H1 (cell line): ENCODE data around the gene ITPR3.

Experiments used
- EZH2 ChIP-seq: fragments of 200-600 bp; sonication (generic); IDR thresholded peaks from 2 replicates; pipeline ENCODE4 v1.7.1; 2012; ENCODE audit warnings: low read depth, mild to moderate bottlenecking, moderate library complexity, low read length, inconsistent platforms; ENCODE audit not compliant: severe bottlenecking
- GABPA ChIP-seq: IDR thresholded peaks from 2 replicates; pipeline ENCODE4 v1.6.1; 2011; ENCODE audit warnings: mild to moderate bottlenecking, low read length, moderate library complexity, borderline replicate concordance; ENCODE audit not compliant: insufficient read depth
- HDAC6 ChIP-seq: IDR thresholded peaks from one replicate; pipeline ENCODE4 v1.7.1; 2012; ENCODE audit warnings: low read depth, mild to moderate bottlenecking, inconsistent platforms, low read length, moderate library complexity
- JUN ChIP-seq: IDR thresholded peaks from 2 replicates; pipeline ENCODE4 v1.6.1; 2011; ENCODE audit warnings: low read depth, mild to moderate bottlenecking, improper control_type of control experiment, low read length
- POLR2A ChIP-seq, 2 experiments: IDR thresholded peaks; 1 replicate in 1 of 2; 2 replicates in 1 of 2; pipeline ENCODE4 v1.6.1; 2011; ENCODE audit warnings: low read depth in 2 of 2, low read length in 2 of 2, mild to moderate bottlenecking in 2 of 2; ENCODE audit errors: control extremely low read depth in 1 of 2
- TF ChIP-seq, protein P1 (sequence below): IDR thresholded peaks from 2 replicates; pipeline ENCODE4 v1.6.1; 2011; ENCODE audit warnings: low read depth, mild to moderate bottlenecking, low read length; ENCODE audit not compliant: insufficient read depth
- TF ChIP-seq, protein P2 (sequence below), 3 experiments: IDR thresholded peaks; 1 replicate in 2 of 3; 2 replicates in 1 of 3; pipeline versions ENCODE4 v1.5.1 to v1.6.1; 2011; ENCODE audit warnings: low read length in 3 of 3, mild to moderate bottlenecking in 3 of 3, inconsistent platforms in 2 of 3, low read depth in 1 of 3, moderate library complexity in 1 of 3; ENCODE audit not compliant: insufficient read depth in 1 of 3; ENCODE audit errors: control extremely low read depth in 1 of 3
- TF ChIP-seq, protein P3 (sequence below): IDR thresholded peaks from 2 replicates; pipeline ENCODE4 v1.6.1; 2011; ENCODE audit warnings: low read length, improper control_type of control experiment

DNA sequence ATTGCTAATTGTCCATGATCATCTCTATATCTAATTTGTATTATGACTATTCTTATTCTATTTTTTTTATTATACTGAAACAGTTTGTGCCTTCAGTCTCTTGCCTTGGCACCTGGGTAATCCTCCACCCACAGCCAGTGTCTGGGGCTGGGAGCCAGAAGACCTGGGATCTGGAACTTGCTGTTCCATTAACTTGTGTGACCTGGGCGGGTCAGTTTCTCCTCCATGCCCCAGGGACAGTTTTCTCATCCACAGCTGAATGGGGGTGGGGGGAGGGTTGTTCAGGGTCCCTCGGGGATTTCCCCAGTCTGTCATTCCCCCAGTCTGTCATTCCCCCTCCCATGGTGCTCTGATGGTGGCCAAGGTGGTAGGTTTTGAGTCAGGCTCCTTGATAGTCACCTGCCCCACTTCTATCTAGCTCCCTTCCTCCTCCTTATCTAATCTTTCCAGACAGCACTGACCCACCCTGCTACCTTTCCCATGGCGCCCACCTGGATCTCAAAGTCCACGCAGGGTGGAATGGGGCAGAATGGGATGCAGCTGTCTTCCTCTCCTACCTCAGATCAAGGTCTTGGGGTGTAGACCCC is 10.9 kb downstream of the ITPR3 start:
- no peak for TF ChIP-seq GABPA
- TF ChIP-seq, protein P1, sequence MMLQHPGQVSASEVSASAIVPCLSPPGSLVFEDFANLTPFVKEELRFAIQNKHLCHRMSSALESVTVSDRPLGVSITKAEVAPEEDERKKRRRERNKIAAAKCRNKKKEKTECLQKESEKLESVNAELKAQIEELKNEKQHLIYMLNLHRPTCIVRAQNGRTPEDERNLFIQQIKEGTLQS = no peak
- TF ChIP-seq, protein P2, sequence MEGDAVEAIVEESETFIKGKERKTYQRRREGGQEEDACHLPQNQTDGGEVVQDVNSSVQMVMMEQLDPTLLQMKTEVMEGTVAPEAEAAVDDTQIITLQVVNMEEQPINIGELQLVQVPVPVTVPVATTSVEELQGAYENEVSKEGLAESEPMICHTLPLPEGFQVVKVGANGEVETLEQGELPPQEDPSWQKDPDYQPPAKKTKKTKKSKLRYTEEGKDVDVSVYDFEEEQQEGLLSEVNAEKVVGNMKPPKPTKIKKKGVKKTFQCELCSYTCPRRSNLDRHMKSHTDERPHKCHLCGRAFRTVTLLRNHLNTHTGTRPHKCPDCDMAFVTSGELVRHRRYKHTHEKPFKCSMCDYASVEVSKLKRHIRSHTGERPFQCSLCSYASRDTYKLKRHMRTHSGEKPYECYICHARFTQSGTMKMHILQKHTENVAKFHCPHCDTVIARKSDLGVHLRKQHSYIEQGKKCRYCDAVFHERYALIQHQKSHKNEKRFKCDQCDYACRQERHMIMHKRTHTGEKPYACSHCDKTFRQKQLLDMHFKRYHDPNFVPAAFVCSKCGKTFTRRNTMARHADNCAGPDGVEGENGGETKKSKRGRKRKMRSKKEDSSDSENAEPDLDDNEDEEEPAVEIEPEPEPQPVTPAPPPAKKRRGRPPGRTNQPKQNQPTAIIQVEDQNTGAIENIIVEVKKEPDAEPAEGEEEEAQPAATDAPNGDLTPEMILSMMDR (IDR thresholded peaks at IDR 0.05; ENCODE audit: control extremely low read depth in 1 of 3, insufficient read depth in 1 of 3, low read depth in 1 of 3, low read length in 3 of 3) = no peak
- TF ChIP-seq POLR2A (IDR thresholded peaks at IDR 0.05; ENCODE audit: control extremely low read depth in 1 of 2, low read depth in 2 of 2, low read length in 2 of 2) = no peak
- no peak for TF ChIP-seq HDAC6
- TF ChIP-seq JUN = no peak
- TF ChIP-seq, protein P3, sequence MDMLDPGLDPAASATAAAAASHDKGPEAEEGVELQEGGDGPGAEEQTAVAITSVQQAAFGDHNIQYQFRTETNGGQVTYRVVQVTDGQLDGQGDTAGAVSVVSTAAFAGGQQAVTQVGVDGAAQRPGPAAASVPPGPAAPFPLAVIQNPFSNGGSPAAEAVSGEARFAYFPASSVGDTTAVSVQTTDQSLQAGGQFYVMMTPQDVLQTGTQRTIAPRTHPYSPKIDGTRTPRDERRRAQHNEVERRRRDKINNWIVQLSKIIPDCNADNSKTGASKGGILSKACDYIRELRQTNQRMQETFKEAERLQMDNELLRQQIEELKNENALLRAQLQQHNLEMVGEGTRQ = no peak
- TF ChIP-seq EZH2 = no peak
